Stimulated activated CD8-positive, alpha-beta memory T cell treated with anti-CD3 and anti-CD28 coated beads, Interleukin-7, amount 100 ng/mL, for 1 hour (primary cell): Measurements from ENCODE around the gene CRACR2A.

Source experiments
- DNase-seq, 2 donors: peaks; one replicate each; pipeline ENCODE4 v3.0.0-alpha.2; 2020; ENCODE audit warnings: low read depth in 2 of 2

CRACR2A gene

GRCh38 chr12:3725388-3726115 lies 27.4 kb downstream of the CRACR2A start:
- DNase-seq = no peak

- DNase-seq = no peak
These were observed 28.7 kb downstream of the CRACR2A start for GRCh38 chr12:3723916-3724805.

DNA sequence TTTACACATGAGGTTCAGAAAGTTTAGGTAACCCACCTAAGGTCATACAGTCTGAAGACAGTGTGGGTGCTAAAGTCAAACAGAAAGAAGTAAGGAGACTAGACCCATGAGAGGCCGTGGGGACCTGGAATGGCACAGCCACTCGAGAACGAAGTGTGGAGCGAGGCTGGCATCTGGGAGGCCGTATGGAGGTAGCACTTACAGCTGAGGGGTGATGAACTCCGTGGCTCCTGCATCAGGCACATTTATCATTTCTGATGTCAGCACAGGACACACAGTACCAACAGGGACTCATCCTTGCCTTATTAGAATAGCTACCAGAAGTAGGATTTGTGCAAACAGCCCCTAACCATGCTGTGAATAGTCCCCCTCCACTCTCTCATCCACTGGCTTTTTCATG lies 30.5 kb downstream of the CRACR2A start:
- no peak for DNase-seq

DNA sequence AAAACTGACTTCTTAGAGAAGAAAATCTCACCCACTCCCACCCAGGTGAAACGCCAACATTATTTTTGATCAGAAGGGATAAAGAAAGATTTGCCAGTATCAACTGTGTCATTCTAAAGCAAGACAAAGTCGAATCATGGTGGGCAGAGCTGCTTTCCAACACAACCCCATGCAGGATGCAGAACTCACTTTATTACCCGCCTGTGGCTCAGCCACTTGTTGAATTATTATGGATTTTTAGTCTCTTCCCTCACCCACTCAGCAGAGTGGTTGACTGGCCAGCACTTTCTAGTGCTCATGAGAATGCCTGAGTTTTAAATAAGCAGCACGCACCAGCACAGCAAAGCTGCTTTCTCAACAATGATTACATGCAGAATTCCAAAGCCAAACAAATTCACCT lies 32.1 kb downstream of the CRACR2A start:
- no peak for DNase-seq

DNA sequence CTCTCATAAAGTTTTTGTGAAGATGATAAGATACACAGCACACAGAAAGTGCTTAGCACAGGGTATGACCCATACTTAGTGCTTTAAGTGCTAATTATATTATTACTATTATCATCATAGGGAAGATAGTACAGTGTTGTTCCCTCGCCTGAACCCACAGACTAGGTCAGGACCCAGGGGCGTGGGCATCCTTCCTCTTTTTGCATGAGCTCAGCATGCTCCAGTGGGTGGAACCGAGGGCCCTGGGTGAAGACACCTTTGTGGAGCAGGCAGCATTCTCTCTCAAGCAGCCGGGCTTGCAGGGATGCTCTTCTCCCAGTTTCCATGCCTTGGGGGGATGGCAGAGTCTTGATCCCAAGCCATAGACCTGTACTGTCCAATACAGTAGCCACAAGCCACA lies 34.8 kb downstream of the CRACR2A start:
- DNase-seq = no peak

- no peak for DNase-seq
These were observed 35.5 kb downstream of the CRACR2A start for GRCh38 chr12:3717283-3717898.

GRCh38 chr12:3715999-3716398 lies 36.9 kb downstream of the CRACR2A start:
- DNase-seq = no peak

GRCh38 chr12:3713947-3714346 lies 39.0 kb downstream of the CRACR2A start:
- no peak for DNase-seq

DNA sequence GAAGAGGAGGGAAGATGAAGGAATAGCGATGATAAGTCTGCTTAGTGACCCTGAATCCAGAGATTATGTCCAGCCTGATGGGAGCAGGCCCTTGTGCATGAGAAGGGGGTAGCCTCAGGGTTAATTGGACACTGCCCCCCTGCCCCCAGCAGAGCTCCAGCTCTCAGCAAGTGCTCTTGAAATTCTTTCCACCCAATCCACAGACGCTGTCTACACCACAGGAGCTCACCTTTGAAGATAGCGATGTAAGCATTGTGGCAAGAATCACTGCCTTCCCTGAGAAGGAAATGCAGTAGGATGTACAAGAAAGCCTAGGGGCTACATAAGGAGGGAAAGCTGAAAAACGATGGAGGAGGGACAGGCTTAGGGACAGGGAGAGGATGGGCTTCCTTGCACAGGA lies 39.4 kb downstream of the CRACR2A start:
- DNase-seq = no peak

GRCh38 chr12:3712209-3712992 lies 40.5 kb downstream of the CRACR2A start:
- no peak for DNase-seq

DNA sequence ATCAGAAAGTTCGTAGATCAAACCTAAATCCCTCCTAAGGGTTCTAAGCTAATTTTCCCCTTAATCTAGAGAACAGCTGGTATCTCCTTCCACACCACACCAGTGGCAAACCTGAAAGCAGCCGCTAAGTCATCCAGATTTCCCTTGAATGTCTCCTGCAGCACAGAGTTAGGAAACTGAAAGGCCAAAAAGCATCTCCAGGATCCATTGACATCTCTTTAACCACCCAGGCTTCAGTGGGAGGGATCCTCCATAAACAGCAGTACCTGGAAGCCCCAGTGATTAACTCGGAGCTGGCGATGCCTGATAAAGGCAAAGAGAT lies 47.6 kb downstream of the CRACR2A start:
- DNase-seq = no peak

DNA sequence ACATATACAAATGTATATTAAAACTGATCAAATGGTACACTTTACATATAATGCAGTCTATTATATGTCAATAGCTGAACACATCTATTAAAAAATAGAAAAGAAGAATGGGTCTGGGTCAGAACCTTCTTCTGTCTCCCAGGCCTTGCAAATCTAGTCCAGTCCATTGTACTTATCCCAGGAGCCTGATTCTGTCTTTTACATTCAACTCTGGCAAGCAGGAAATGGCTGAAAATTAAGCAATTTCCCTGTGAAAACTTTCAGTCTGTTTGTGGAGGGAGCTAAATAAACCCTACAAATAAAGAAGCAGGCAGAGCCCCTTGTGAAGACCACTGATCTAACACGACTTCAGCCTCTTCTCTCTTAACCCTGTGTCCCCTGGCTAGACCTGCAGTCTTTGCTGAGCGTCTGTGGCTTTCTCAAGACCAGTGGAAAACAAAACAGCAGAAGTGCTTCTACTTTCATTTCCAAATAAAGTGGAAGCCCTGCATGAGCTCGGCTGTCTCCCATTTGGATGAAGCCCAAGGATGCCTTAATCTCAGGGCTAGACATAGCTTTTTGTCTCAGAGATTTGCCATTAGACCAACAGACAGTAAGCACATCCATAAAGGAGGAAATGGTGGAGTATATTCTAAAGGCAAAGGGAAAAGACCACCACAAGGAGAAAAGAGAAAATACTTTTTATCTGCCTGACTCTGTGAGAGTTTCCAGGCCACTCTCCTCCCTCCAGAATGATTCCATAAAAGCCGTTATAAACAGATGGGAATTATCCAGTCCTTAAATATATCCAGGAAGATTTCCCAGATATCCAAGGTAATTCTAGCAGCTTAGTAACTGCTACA lies 48.2 kb downstream of the CRACR2A start:
- DNase-seq = no peak

DNA sequence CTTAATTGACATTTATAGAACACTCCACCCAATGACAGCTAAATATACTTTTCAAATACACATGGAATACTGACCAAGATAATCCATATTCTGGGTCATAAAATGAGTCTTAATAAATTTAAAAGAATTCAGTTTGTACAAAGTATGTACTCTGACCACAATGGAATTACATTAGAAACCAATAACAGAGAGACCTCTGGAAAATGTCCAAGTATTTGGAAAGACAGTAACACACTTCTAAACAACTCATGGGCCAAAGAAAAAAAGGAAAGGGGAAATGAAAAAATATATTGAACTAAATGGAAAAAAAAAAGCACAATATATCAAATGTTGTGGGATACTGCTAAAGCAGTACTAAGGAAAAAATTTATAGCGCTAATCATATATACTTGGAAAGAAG lies 52.0 kb downstream of the CRACR2A start:
- no peak for DNase-seq

DNA sequence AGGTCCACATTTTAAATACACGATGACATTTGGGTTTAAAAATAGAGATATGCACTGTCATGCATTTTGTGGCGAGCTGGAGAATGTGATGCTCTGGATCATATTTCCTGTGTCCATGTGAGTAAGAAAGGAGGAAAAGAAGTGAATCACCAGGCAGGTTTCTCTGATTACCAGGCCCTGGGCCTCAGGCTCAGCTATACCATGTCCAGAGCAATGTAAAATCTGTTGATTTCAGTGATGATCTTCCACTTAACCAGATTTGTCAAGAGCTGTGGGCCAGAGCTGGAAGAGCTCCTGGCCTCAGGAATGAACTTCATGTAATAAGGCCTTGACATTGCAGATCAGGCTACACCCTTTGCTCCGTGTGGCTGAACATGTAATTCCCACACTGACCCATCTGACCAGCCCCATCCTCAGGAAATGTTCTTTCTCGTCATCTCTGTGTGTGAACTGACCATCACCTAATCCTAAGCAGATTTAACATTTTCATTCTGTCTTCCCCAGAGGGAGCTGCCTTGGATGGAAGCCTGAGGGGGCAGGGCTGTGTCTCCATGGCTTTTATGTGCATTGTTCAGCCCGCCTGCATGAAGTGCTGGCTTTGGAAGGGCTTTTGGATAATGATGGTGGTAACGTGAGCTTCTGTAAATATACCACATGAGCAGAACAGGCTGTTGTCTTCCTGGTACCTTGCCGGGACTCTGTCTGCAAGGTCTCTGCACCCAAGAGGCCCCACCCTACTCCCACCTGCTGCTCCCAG lies 54.5 kb downstream of the CRACR2A start:
- DNase-seq = no peak

DNA sequence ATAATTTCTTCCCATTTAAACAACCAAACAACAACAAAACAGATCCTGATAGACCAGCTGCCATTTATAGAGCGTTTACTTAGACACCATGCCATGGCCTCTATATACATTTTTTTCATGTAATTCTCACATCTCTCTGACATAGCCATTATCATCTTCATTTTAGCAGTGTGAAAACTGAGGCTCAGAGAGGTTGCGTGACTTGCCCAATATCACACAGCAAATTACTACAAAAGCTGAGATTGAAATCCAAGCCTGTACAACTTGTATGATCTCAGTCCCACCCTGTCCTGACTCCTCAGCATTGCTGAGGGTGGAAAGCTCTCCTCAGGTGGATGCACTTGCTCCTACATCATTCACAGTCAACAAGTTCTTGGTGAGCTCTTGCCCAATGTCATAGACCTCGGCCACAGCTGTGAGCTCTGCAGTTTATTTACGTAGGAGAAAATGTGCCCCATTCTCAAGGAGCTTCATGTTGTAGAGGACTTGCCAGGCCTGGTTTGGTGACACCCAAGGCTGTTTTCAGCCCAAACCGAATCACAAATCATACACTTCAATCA lies 55.5 kb downstream of the CRACR2A start:
- DNase-seq = no peak

DNA sequence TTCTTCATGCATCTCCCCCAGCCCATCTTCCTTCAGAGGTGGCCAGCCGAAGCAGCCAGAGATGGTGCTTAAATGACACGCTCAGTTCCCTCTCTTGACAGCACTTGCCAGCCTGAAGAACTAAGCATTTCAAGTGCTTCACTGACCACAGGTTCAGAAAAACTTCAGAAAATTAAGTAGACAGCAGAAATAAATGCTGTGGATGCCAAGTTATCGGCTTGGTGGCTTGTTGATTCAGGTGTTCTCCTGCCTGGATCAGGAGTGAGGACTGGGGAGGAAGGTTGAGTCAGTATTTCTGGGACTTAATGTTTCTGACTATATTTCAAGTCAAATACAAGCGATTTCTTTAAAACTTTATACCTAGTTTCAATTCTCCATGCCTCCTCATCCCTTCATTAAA lies 58.2 kb downstream of the CRACR2A start:
- no peak for DNase-seq

DNA sequence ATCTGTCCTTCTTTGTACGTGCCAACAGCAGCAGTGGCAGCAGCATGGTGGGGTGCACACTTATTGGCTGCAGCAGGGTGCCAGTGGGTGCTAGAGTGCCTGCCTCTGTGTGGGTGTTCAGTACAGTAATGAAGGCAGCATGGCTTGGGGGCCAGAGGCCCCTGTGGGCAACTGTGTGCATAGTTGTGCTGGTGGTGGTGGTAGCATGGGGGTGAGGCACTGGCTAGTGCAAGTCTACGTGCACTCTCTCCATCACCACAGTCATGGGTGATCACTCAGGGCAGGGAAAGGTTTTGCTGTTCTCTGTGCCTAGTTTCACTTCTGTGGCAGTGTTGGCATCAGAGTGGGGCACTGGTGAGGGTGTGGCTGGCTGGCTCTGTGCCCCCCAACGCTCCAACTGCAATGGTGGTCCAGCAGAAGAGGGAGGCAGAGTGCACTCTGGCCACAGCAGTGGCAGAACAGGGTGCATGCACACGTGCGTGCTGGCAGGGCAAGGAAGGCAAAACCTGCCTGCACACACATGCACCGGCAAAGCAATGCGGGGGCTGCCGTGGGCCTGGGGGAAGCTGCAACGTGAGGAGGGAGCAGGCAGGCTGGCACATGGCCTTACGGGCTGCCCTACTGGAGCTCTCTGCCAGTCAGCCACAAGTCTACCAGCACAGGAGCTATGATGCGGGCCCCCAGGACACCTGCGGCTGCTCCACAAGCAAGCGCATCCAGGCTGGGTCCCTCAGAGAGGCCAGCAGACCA lies 60.1 kb downstream of the CRACR2A start:
- no peak for DNase-seq

DNA sequence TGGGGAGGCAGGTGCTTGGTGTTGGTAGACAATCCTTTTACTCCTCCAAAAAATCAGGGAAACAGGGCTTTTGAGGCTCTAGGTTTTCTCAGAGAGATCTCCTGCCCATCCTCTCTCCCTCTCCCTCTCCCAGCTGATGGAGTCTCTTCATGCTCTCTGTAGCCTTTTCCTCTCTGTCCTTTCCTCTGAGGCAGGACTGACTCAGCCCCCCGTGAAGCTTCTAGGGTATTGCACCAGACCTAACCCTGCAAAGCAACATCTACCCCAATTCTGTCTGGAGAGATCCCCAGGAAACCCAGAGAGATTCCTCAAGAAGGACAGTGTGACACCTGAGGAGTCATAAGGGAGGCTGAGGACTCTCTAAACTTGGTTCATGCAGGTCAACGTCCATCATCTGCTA lies 66.4 kb downstream of the CRACR2A start:
- no peak for DNase-seq

DNA sequence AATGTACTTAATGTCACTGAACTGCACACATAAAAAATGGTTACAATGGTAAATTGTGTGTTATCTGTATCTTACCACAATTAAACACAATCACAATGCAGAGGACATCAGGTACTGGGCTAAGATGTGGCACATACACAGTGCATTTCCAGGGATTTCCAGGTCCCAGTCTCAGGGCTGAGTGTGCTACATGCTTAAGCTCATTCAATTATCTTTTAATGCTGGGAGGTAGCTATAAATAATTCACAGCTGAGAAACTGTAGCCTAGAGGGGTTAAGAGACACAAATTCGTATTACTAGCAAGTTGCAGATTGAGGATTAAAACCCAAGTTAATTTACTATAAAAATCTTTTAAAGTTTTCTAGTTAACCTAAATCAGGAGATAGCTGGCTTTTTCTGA lies 67.1 kb downstream of the CRACR2A start:
- no peak for DNase-seq
